CD14-positive monocyte (primary cell): ENCODE results near the gene HS3ST6. TPM values are rescaled to one million over a fixed set of nuclear protein-coding genes. Genes with fewer than 3 reads are reported as not detected.

ENCODE experiments used
- DNase-seq, 3 donors: peaks; one replicate each; pipeline ENCODE4 v3.0.0-alpha.2; 2011 to 2022
- H2AFZ ChIP-seq: 2 replicates; pipeline ENCODE4 v1.6.0; 2012; ENCODE audit warnings: mild to moderate bottlenecking, low read depth, low read length, inconsistent platforms; ENCODE audit not compliant: insufficient read depth, poor library complexity, severe bottlenecking
- H3K27ac ChIP-seq, 2 donors: 1 replicate in 1 of 2; 2 replicates in 1 of 2; pipeline ENCODE4 v1.5.1; 2012 to 2013; ENCODE audit warnings: low read length in 2 of 2, control low read depth in 1 of 2, inconsistent platforms in 1 of 2, low read depth in 1 of 2, mild to moderate bottlenecking in 1 of 2
- H3K27me3 ChIP-seq, 2 donors: one replicate each; pipeline versions ENCODE4 v1.6.0 to v1.6.1; 2011 to 2013; ENCODE audit warnings: low read length in 2 of 2; ENCODE audit not compliant: control insufficient read depth in 2 of 2, insufficient read depth in 2 of 2
- H3K36me3 ChIP-seq, 2 donors: replicated peaks in 1 of 2; 1 replicate in 1 of 2; 2 replicates in 1 of 2; pipeline versions ENCODE4 v1.5.1 to v1.6.1; 2012 to 2013; ENCODE audit warnings: low read length in 2 of 2, control low read depth in 1 of 2, inconsistent platforms in 1 of 2, mild to moderate bottlenecking in 1 of 2; ENCODE audit not compliant: insufficient read depth in 2 of 2, control insufficient read depth in 1 of 2
- H3K4me1 ChIP-seq, 2 donors: 1 replicate in 1 of 2; 2 replicates in 1 of 2; pipeline versions ENCODE4 v1.5.1 to v1.6.1; 2012 to 2013; ENCODE audit warnings: low read length in 2 of 2, control low read depth in 1 of 2, inconsistent platforms in 1 of 2, mild to moderate bottlenecking in 1 of 2, moderate library complexity in 1 of 2; ENCODE audit not compliant: insufficient read depth in 2 of 2, control insufficient read depth in 1 of 2
- H3K4me2 ChIP-seq: replicated peaks from 2 replicates; pipeline ENCODE3; 2012; ENCODE audit warnings: low read length, moderate library complexity, mild to moderate bottlenecking; ENCODE audit not compliant: poor library complexity, severe bottlenecking; ENCODE audit errors: extremely low read depth
- H3K4me3 ChIP-seq, 3 experiments: fragments of 200-600 bp in 1 of 3; sonication (generic) in 1 of 3; replicated peaks in 1 of 3; 1 replicate in 2 of 3; 2 replicates in 1 of 3; pipeline ENCODE4 v1.5.1; 2011 to 2013; ENCODE audit warnings: low read length in 3 of 3, mild to moderate bottlenecking in 3 of 3, control low read depth in 2 of 3, low read depth in 2 of 3, inconsistent platforms in 1 of 3, moderate library complexity in 1 of 3
- H3K79me2 ChIP-seq: 2 replicates; pipeline ENCODE4 v1.6.0; 2012; ENCODE audit warnings: mild to moderate bottlenecking, control low read depth, inconsistent platforms, low read length, moderate library complexity; ENCODE audit not compliant: insufficient read depth
- H3K9ac ChIP-seq: 2 replicates; pipeline ENCODE4 v1.6.0; 2017; ENCODE audit warnings: low read length, mild to moderate bottlenecking; ENCODE audit not compliant: insufficient read depth, poor library complexity, severe bottlenecking
- H3K9me3 ChIP-seq, 2 donors: replicated peaks in 1 of 2; 1 replicate in 1 of 2; 2 replicates in 1 of 2; pipeline versions ENCODE4 v1.5.1 to v1.6.1; 2012 to 2013; ENCODE audit warnings: low read length in 2 of 2, control low read depth in 1 of 2; ENCODE audit not compliant: control insufficient read depth in 1 of 2, insufficient read depth in 1 of 2
- H4K20me1 ChIP-seq: 2 replicates; pipeline ENCODE4 v1.6.0; 2012; ENCODE audit warnings: mild to moderate bottlenecking, low read length, control low read depth, moderate library complexity; ENCODE audit not compliant: insufficient read depth
- H3K27ac Mint-ChIP-seq, 7 donors: one replicate each; pipeline ENCODE4 v1.8.0; 2020; ENCODE audit warnings: mild to moderate bottlenecking in 7 of 7, mixed read lengths in 7 of 7, moderate library complexity in 6 of 7, inconsistent platforms in 2 of 7
- H3K27me3 Mint-ChIP-seq, 3 donors: one replicate each; pipeline ENCODE4 v1.8.0; 2021 to 2022; ENCODE audit warnings: low read depth in 3 of 3, mild to moderate bottlenecking in 3 of 3, mixed read lengths in 3 of 3, moderate library complexity in 3 of 3, inconsistent platforms in 1 of 3
- H3K36me3 Mint-ChIP-seq, 2 donors: one replicate each; pipeline ENCODE4 v1.8.0; 2020; ENCODE audit warnings: mixed read lengths in 2 of 2, inconsistent platforms in 1 of 2, mild to moderate bottlenecking in 1 of 2
- H3K4me1 Mint-ChIP-seq: one replicate; pipeline ENCODE4 v1.8.0; 2020; ENCODE audit warnings: mild to moderate bottlenecking, mixed read lengths
- H3K4me3 Mint-ChIP-seq, 2 donors: one replicate each; pipeline ENCODE4 v1.8.0; 2020; ENCODE audit warnings: mild to moderate bottlenecking in 2 of 2, mixed read lengths in 2 of 2, moderate library complexity in 1 of 2
- H3K9me3 Mint-ChIP-seq, 7 donors: one replicate each; pipeline ENCODE4 v1.8.0; 2020 to 2022; ENCODE audit warnings: mixed read lengths in 7 of 7, mild to moderate bottlenecking in 6 of 7, moderate library complexity in 6 of 7, inconsistent platforms in 2 of 7
- WGBS: methylation state at CpG from one replicate; pipeline ENCODE4 v1.1.5; 2013; ENCODE audit warnings: missing lambda C conversion rate; ENCODE audit not compliant: insufficient coverage; 5-methylcytosine and 5-hydroxymethylcytosine counted together
- intact Hi-C, 2 donors: fragments of 100-400 bp; cut with micrococcal nuclease; formaldehyde crosslinking; loops; one replicate each; pipeline versions ENCODE4 v1.15.0 to v1.15.1; 2023
- polyA plus RNA-seq, 3 donors: library from polyadenylated mRNA; depleted of rRNA in 1 of 3; unstranded in 2 of 3; stranded (reverse) in 1 of 3; fragments of 300-500 nt in 2 of 3; fragments of >200 nt in 1 of 3; fragmentation: Illumina TruSeq in 2 of 3; gene quantifications; 1 replicate in 2 of 3; 2 replicates in 1 of 3; pipeline ENCODE4 v1.2.3, GENCODE V29; 2012 to 2021
- TF ChIP-seq, protein P1 (sequence below): fragments of 200-600 bp; IDR thresholded peaks from one replicate; pipeline ENCODE4 v1.8.0; 2022; ENCODE audit warnings: antibody characterized with exemption, mild to moderate bottlenecking

HS3ST6 gene
- polyA plus RNA-seq, 3 donors = not detected

DNA sequence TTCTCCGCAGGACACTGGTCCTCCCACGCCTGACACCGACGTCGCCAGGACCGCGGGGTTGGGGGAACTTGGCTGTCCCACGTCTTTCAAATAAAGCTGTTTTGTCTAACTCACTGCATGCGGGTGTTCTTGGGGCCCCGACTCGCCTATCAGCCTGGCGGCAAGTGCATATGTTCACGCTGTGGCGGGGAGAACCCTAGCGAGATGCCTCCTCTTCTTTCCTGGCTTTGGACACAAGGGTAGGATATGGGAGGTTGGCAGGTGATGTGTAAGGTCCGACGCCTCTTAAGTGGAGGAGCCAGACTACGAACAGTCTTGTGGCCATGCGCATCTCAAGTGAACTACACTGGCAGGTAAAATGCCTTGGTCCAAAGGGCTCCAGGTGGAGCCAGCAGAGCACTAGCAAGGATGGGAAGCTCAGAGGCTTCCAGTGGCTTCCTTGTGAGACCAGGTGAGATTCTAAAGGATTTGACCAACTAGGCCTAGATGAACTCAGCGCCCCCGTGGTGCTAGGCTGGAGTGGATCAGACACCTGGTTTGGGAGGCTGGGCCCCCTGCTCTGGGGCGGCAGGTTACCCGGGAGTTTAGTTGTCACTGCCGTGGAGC lies 47.3 kb upstream of the HS3ST6 start:
- Histone ChIP-seq H3K36me3 (peaks cover 21% of the 10 kb centered on the region in 2 donors), H4K20me1 (peaks cover 33% of the 10 kb centered on the region), H2AFZ (peak overlapping the region; percentile 75), H3K79me2 (peaks cover 40% of the 10 kb centered on the region), H3K27ac (peak overlapping the region; percentile 93), H3K9me3 (no peaks in the 10 kb centered on the region), H3K27me3 (no peaks in the 10 kb centered on the region), H3K4me3 (peak overlapping the region; percentile 55 to 91 (median 82)), H3K9ac (peak overlapping the region; percentile 95), H3K4me2 (peak overlapping the region; percentile 84), H3K4me1 (peaks cover 26 to 33% of the 10 kb centered on the region in 2 donors)
- Mint-ChIP-seq H3K9me3 (peaks cover 0 to 2% (median 0%) of the 10 kb centered on the region in 7 donors), H3K27me3 (peaks cover 0 to 2% (median 0%) of the 10 kb centered on the region in 3 donors), H3K36me3 (peaks cover 24 to 30% of the 10 kb centered on the region in 2 donors), H3K4me1 (peaks cover 32% of the 10 kb centered on the region), H3K27ac (peak overlapping the region; percentile 93 to 97 (median 95)), H3K4me3 (peak overlapping the region; percentile 89 to 92)
- intact Hi-C loops = no loop called here
- WGBS = 30% methylated on average over 21 of the region's 24 CpGs
- TF ChIP-seq, protein P1, sequence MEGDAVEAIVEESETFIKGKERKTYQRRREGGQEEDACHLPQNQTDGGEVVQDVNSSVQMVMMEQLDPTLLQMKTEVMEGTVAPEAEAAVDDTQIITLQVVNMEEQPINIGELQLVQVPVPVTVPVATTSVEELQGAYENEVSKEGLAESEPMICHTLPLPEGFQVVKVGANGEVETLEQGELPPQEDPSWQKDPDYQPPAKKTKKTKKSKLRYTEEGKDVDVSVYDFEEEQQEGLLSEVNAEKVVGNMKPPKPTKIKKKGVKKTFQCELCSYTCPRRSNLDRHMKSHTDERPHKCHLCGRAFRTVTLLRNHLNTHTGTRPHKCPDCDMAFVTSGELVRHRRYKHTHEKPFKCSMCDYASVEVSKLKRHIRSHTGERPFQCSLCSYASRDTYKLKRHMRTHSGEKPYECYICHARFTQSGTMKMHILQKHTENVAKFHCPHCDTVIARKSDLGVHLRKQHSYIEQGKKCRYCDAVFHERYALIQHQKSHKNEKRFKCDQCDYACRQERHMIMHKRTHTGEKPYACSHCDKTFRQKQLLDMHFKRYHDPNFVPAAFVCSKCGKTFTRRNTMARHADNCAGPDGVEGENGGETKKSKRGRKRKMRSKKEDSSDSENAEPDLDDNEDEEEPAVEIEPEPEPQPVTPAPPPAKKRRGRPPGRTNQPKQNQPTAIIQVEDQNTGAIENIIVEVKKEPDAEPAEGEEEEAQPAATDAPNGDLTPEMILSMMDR = no peak
- no peak for DNase-seq

DNA sequence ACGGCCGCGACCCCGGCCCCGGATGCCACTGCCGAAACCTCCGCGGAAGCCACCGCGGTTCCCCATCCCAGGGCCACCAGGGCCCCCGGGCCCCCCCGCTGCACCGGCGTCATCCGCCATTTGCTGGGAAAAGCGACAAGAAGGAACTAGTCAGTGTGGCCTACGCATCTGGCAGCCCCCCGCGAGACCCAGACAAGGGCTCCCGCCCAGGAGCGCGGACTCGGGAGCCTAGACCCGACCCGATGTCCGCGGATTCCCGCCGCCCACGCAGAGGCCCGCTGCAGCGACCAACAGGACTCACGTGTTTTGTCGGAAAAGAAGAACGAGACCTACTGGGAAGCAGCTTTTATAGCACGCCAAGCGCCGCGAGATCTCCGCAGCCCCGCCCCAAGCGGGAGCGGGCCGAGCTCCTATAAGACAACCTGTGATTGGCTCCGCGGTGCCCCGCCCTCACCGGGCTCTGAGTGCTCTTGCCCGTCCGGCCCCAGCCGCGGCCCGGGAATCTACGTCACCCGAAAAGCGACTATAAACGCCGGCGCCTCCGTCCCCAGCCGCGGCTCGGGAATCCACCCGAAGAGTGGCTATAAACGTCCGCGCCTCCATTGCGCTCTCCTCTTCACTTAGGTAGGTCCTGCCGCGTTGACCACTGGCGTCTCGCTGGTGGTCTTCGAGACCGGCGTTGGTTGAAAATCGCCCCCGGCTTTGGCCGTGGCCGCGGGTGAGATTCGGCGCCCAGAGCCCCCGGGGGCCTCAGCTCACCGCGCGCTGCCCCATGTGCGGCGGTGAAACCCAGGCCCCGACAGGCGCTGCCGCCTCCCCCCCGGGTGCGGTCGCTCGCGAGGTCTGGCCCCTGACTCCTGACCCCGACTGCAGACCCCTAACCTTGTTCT lies 46.5 kb upstream of the HS3ST6 start, which contains the start of gene RPS2:
TSS of gene RPS2 (minus strand) at position 321 of the 890 bp plus-strand sequence. CDS start at position 120, 201 bp downstream.
- H3K36me3 ChIP-seq = peaks cover 21% of the 10 kb centered on the region in 2 donors
- H3K4me3 Mint-ChIP-seq = peak within 1 kb of the TSS; percentile 89 to 94
- peaks cover 35% of the 10 kb centered on the region for H4K20me1 ChIP-seq
- peak within 1 kb of the TSS; percentile 55 to 91 (median 82) for H3K4me3 ChIP-seq
- peaks cover 34 to 40% of the 10 kb centered on the region in 2 donors for H3K4me1 ChIP-seq
- H3K9ac ChIP-seq = peak within 1 kb of the TSS; percentile 95
- peaks cover 0 to 2% (median 0%) of the 10 kb centered on the region in 7 donors for H3K9me3 Mint-ChIP-seq
- no peaks in the 10 kb centered on the region for H3K9me3 ChIP-seq
- H3K27me3 Mint-ChIP-seq = peaks cover 0 to 2% (median 0%) of the 10 kb centered on the region in 3 donors
- H3K27ac Mint-ChIP-seq = peak within 1 kb of the TSS; percentile 93 to 97 (median 95)
- H3K27ac ChIP-seq = peak within 1 kb of the TSS; percentile 93
- peak; percentile 98 to 100 (median 99) for DNase-seq
- WGBS = under 1% methylated on average over 90 of the region's 97 CpGs
- TF ChIP-seq, protein P1 = no peak
- peak within 1 kb of the TSS; percentile 75 for H2AFZ ChIP-seq
- H3K27me3 ChIP-seq = no peaks in the 10 kb centered on the region
- H3K36me3 Mint-ChIP-seq = peaks cover 24 to 30% of the 10 kb centered on the region in 2 donors
- H3K4me2 ChIP-seq = peak within 1 kb of the TSS; percentile 84
- peaks cover 47% of the 10 kb centered on the region for H3K79me2 ChIP-seq
- H3K4me1 Mint-ChIP-seq = peaks cover 38% of the 10 kb centered on the region
- intact Hi-C loops = no loop called here
